Sigmoid colon (tissue), 4 donors: Measurements from ENCODE around the gene ACOT6.

Experiments
- CTCF ChIP-seq, 4 experiments: fragments of 450-650 bp in 3 of 4; fragments of 200-600 bp in 1 of 4; IDR thresholded peaks; one replicate each; pipeline ENCODE4 v1.5.1; 2016 to 2019; ENCODE audit warnings: antibody characterized with exemption in 4 of 4, mild to moderate bottlenecking in 3 of 4, moderate library complexity in 2 of 4
- EP300 ChIP-seq, 4 donors: sonication (generic); formaldehyde crosslinking; IDR thresholded peaks; one replicate each; pipeline ENCODE4 v1.6.1; 2017; ENCODE audit warnings: antibody characterized with exemption in 4 of 4
- POLR2A ChIP-seq, 2 donors: fragments of 450-650 bp; IDR thresholded peaks; one replicate each; pipeline ENCODE4 v1.6.1; 2016; ENCODE audit warnings: antibody characterized with exemption in 2 of 2, mild to moderate bottlenecking in 2 of 2, moderate library complexity in 2 of 2
- POLR2AphosphoS5 ChIP-seq, 4 donors: sonication (generic); formaldehyde crosslinking; IDR thresholded peaks; one replicate each; pipeline ENCODE4 v1.6.1; 2017; ENCODE audit warnings: antibody characterized with exemption in 4 of 4

GRCh38 chr14:73607241-73607640, 5.1 kb upstream of the ACOT6 start:
- TF ChIP-seq CTCF (IDR thresholded peaks at IDR 0.05) (no peak), POLR2A (IDR thresholded peaks at IDR 0.05) (no peak), EP300 (IDR thresholded peaks at IDR 0.05) (no peak), POLR2AphosphoS5 (IDR thresholded peaks at IDR 0.05) (no peak)
